IPS-18a (cell line): ENCODE measurements around the gene METTL25B.
A peak's percentile ranks its signal among the peaks of the same experiment; 100 is the strongest.

ENCODE experiments used
- H3K27ac ChIP-seq: one replicate; pipeline ENCODE4 v1.5.1; 2013; ENCODE audit warnings: low read length
- H3K27me3 ChIP-seq: one replicate; pipeline ENCODE4 v1.6.1; 2013; ENCODE audit warnings: mild to moderate bottlenecking, low read length; ENCODE audit not compliant: control insufficient read depth, insufficient read depth
- H3K36me3 ChIP-seq: one replicate; pipeline ENCODE4 v1.6.1; 2013; ENCODE audit warnings: low read depth, low read length; ENCODE audit not compliant: control insufficient read depth
- H3K4me1 ChIP-seq: one replicate; pipeline ENCODE4 v1.6.1; 2013; ENCODE audit warnings: low read depth, low read length; ENCODE audit not compliant: control insufficient read depth
- H3K4me3 ChIP-seq: one replicate; pipeline ENCODE4 v1.5.1; 2013; ENCODE audit warnings: low read length
- H3K9ac ChIP-seq: one replicate; pipeline ENCODE4 v1.6.1; 2013; ENCODE audit warnings: mild to moderate bottlenecking, low read length, moderate library complexity
- H3K9me3 ChIP-seq: one replicate; pipeline ENCODE4 v1.6.1; 2013; ENCODE audit warnings: low read depth, low read length; ENCODE audit not compliant: control insufficient read depth

METTL25B gene

DNA sequence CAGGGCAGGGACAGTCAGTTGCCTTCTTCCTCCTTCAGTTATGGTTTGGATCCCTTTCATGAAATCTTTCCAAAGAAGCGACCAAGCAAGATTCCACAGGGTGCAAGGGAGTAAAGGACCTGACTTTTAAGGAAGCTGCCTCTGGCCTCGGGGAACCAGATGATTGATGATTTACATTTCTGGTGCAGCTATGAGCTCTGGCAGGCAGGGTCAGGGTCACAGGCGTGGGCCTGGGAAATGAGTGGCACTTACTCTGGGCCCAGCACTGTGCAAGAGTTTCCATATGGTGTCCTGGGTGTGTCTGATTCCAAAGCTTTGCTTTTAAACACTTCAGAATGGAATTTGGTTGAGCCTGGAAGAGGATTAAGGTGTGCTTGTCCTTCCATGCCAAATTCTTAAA, 15.6 kb upstream of the METTL25B start:
- Histone ChIP-seq H3K4me1 (peaks cover 40% of the 10 kb centered on the region), H3K27ac (no peak overlapping the region)

DNA sequence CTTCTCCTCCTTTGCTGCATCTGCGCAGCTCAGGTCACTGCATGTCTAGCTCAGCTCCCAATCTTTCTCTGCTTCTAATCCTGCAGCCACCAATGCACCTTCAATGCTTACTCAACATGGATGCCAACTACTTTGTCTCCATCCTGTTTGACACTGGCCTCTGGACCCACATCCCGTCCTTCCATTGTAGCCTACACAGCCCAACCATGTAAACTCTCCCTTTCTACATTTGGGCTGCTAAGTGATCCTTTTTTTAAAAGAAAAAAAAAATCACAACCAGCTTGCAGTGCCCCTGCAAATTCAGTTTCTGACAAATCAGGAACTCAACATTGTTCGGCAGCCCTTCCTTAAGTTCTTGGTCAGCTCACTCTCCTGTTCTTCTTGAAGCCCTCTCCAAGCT, 13.4 kb upstream of the METTL25B start:
- Histone ChIP-seq H3K27me3 (no peaks in the 10 kb centered on the region), H3K9me3 (no peaks in the 10 kb centered on the region), H3K4me3 (no peak overlapping the region), H3K9ac (no peak overlapping the region), H3K4me1 (peaks cover 18% of the 10 kb centered on the region), H3K36me3 (no peaks in the 10 kb centered on the region), H3K27ac (no peak overlapping the region)

More for the DNA sequence above, 15.6 kb upstream of the METTL25B start:
- H3K9ac ChIP-seq = no peak overlapping the region
- no peaks in the 10 kb centered on the region for H3K9me3 ChIP-seq
- H3K27me3 ChIP-seq = no peaks in the 10 kb centered on the region
- H3K36me3 ChIP-seq = no peaks in the 10 kb centered on the region
- no peak overlapping the region for H3K4me3 ChIP-seq

DNA sequence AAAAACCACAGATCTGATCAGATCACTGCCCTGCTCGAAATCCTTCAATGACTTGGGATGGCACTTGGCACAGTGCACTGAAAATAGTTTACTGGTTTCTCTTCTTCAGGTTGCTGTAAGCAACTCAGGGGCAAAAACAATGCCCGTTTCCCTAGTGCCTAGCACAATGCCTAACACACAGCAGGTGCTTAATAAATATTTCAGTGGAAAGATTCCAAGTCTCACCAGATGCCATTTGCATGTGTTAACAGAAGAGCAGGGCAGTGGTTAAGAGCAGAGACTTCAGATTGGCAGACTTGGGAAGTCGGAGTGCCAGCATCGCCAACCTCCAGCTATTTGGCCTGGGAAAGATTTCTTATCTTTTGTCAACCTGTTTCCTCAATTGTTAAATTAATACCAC, 10.9 kb upstream of the METTL25B start:
- Histone ChIP-seq H3K27me3 (no peaks in the 10 kb centered on the region), H3K9ac (no peak overlapping the region), H3K27ac (no peak overlapping the region), H3K4me3 (no peak overlapping the region), H3K4me1 (no peaks in the 10 kb centered on the region), H3K9me3 (no peaks in the 10 kb centered on the region), H3K36me3 (peaks cover 14% of the 10 kb centered on the region)

DNA sequence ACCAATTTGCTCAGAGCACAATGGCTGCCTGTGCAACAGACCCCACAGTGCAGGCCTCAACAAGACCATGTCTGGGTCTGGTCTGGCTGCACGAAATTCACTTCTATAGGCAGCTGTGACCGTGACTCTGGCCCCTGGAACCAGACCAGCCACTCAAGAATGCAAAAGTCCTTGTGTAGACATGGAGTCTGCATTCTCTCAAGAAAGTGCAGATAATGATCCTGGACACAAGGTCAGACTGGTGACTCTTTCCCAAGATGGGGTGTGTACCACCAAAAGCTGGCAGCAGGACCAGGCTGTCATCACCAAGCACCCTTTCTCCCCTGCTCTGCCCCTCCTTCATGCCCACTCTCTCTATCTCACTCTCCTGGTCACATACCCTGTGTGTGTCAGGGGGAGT, 7.1 kb upstream of the METTL25B start:
- peaks cover 42% of the 10 kb centered on the region for H3K36me3 ChIP-seq
- no peak overlapping the region for H3K27ac ChIP-seq
- H3K4me1 ChIP-seq = peaks cover 9% of the 10 kb centered on the region
- H3K9me3 ChIP-seq = no peaks in the 10 kb centered on the region
- H3K4me3 ChIP-seq = no peak overlapping the region
- no peak overlapping the region for H3K9ac ChIP-seq
- H3K27me3 ChIP-seq = no peaks in the 10 kb centered on the region

DNA sequence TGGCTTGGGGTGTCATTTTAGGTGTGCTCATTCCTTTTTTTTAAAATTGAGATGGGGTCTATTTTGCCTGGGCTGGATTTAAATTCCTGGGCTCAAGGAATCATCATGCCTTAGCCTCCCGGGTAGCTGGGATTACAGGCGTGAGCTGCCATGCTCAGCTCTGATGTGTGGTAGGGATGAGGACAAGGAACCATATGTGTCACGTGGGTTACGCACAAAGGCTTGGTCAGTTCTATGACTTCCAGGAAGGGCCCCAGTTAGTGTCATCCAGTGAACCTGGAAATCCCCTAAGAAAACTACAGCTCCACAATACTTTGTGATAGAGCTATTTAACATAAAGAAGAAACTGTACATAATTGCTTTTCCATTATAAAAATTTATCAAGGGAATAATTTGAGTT, 6.7 kb upstream of the METTL25B start:
- H3K4me3 ChIP-seq = no peak overlapping the region
- H3K27ac ChIP-seq = no peak overlapping the region
- H3K9me3 ChIP-seq = no peaks in the 10 kb centered on the region
- H3K36me3 ChIP-seq = peaks cover 45% of the 10 kb centered on the region
- no peak overlapping the region for H3K9ac ChIP-seq
- peaks cover 13% of the 10 kb centered on the region for H3K4me1 ChIP-seq
- no peaks in the 10 kb centered on the region for H3K27me3 ChIP-seq

DNA sequence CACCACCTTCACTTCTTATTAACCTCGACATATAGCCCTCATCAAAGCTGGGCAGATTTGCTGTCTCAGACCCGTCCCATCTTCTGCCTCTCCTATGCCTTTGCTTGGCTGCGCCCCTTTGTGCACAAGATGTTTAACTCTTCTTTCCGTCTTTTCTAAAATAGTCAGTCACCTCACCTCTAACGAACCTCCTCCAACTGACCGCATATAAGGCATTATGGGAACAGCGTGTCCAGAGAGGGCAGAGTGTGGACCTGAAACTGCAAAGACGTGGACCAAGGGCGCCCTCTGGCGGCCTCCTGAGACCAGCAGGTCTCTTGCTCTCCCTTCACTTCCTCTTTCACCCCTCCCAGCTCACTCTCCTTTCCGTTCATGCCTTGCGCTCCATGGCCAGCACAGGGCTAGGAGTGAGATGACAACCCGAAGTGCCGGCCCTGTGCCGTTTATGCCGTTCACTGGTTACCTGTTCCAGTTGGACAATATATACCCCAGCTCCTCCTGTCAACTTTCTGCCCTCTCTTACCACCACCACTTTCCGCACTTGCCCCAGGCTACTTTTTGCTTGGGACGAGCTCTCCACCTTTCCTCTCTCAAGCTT, 2.5 kb upstream of the METTL25B start:
- no peak overlapping the region for H3K9ac ChIP-seq
- peak overlapping the region; percentile 56 for H3K4me3 ChIP-seq
- H3K36me3 ChIP-seq = peaks cover 44% of the 10 kb centered on the region
- peaks cover 20% of the 10 kb centered on the region for H3K4me1 ChIP-seq
- H3K27ac ChIP-seq = no peak overlapping the region
- no peaks in the 10 kb centered on the region for H3K27me3 ChIP-seq
- no peaks in the 10 kb centered on the region for H3K9me3 ChIP-seq

DNA sequence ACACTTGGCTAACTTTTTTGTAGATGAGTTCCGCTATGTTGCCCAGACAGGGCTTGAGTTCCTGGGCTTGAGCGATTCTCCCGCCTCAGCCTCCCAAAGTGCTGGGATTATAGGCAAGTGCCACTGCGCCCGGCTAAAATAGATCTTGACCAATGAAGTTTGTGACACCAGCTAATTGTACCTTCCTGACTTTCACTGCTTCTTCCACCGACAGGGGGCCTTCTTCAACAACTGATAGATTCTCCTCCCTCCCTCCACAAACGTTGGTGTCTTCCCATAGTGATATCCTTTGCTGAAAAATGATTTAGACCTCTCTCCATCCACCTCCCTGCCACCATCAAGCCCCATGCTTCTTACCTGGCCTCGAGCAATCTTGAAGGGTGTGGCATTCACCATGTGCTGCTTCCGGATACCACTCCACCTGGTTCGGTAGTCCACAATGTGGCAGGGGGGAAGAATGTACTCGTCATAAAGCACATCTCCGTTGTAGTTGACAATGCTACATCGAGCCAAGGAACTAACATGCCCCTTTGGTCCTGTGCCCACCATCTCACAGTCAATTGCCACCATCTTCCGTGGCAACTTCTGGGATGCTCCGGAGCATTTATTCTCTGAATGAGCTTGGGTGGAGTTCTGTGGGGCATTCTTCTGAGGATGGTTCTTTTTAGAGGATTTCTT, 1.6 kb upstream of the METTL25B start:
- peaks cover 20% of the 10 kb centered on the region for H3K4me1 ChIP-seq

DNA sequence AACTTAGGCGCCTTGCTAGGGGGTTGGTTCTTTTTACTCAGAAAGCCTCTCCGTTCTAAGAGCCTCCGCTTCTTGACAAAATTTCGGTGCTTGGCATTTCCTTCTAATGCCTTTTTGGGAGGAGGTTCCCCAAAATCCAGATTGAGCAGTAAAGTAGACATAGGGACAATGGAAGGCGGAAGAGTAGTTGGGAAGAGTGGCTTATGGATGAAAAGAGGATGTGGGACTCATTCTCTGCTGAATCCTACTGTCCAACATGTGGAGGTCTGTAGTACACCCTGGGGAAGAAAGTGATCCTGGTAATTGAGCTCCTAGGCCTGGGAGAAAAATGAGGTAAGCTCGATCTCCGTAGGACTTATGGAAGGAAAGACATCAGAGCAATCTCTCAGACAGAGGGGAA, 777 bp upstream of the METTL25B start:
- H3K27ac ChIP-seq = no peak overlapping the region
- H3K4me3 ChIP-seq = peak overlapping the region; percentile 100
- H3K9ac ChIP-seq = peak overlapping the region; percentile 89
- H3K36me3 ChIP-seq = peaks cover 31% of the 10 kb centered on the region
- peaks cover 20% of the 10 kb centered on the region for H3K4me1 ChIP-seq
- H3K27me3 ChIP-seq = no peaks in the 10 kb centered on the region
- H3K9me3 ChIP-seq = no peaks in the 10 kb centered on the region

More for the DNA sequence above, 1.6 kb upstream of the METTL25B start:
- H3K9me3 ChIP-seq = no peaks in the 10 kb centered on the region
- peak overlapping the region; percentile 56 for H3K4me3 ChIP-seq
- H3K27me3 ChIP-seq = no peaks in the 10 kb centered on the region
- H3K36me3 ChIP-seq = peaks cover 35% of the 10 kb centered on the region
- H3K9ac ChIP-seq = no peak overlapping the region
- H3K27ac ChIP-seq = no peak overlapping the region

DNA sequence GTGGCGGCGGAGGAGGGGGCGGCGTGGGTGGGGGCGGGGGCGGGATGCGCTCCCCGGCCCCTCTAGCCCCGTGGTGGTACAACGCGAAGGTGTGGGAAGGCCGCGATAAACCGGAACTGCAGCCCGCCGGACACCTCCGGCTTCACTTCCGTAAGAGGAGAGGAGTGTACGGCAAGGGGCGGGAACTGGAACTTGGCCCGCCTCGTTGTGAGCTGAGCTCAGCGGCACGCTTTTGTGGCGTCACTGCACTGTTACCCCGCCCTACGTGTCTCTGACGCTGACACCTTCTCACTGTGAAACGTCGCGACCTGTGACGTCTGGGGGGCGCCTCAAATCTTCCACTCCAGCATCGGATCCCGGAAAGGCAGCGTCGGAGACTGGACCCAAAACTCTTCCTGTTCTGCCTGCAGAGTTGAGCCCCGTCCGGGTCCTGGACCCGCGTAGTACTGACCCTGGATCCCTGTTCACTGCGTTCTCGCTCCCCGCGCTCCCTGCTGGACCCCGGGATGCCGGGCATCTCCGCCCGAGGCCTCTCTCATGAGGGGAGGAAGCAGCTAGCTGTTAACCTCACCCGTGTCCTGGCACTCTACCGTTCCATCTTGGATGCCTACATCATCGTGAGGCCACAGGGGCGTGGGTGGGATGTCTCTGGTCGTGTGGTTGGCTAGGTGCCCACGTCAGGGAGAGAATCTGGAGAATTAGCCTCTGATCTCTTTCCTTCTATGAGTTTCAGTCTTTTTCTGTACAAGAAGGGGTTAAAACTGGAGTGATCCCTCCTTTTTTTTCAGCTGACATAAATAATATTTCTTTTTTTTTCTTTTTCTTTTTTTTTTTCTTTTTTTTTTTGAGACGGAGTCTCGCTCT, 562 bp downstream of the METTL25B start, which contains the start of gene ISG20L2:
TSS of gene ISG20L2 (minus strand) at position 168 of the 864 bp plus-strand sequence. CDS start 1,114 bp downstream, outside the sequence.
- Histone ChIP-seq H3K27me3 (no peaks in the 10 kb centered on the region), H3K36me3 (peaks cover 21% of the 10 kb centered on the region), H3K4me3 (peak within 1 kb of the TSS; percentile 100), H3K27ac (peak within 1 kb of the TSS; percentile 80), H3K4me1 (peaks cover 20% of the 10 kb centered on the region), H3K9ac (peak within 1 kb of the TSS; percentile 89), H3K9me3 (no peaks in the 10 kb centered on the region)

DNA sequence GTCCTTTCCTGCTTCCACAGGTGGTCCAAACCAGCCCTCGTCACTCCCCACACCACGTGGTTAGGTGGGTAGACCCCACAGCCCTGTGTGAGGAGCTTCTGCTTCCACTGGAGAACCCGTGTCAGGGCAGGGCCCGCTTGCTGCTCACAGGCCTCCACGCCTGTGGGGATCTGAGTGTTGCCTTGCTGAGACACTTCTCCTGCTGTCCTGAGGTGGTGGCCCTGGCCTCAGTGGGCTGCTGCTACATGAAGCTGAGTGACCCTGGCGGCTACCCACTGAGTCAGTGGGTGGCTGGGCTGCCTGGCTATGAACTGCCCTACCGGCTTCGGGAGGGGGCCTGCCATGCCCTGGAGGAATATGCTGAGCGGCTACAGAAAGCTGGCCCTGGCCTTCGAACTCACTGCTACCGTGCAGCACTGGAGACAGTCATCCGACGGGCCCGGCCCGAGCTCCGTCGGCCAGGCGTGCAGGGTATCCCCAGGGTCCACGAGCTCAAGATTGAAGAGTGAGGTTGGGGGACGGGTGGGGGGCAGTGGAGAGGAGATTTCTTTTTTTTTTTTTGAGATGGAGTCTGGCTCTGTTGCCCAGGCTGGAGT, 5.8 kb downstream of the METTL25B start:
- H3K9ac ChIP-seq = no peak overlapping the region
- no peak overlapping the region for H3K4me3 ChIP-seq
- H3K27ac ChIP-seq = no peak overlapping the region
- H3K4me1 ChIP-seq = no peaks in the 10 kb centered on the region
- H3K27me3 ChIP-seq = no peaks in the 10 kb centered on the region
- peaks cover 3% of the 10 kb centered on the region for H3K36me3 ChIP-seq
- H3K9me3 ChIP-seq = no peaks in the 10 kb centered on the region

DNA sequence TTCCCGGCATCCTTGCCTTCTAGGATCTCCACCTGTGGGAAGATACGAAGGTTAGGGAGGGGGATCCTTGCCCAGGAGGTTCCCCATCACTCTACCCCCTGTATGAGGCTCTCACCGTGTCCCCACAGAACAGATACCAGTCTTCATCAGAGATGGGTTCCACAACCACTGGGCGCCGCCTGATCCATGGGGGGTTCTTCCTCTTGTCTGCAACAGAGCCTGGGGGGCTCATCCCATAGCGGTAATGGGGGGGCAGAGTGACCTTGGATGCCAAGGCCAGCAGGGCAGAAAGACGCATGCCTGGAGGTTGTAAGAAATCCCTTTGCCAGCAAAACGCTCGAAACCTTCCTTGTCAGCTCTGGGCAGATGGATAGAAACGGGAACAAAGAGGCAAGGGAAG, 10.1 kb downstream of the METTL25B start:
- Histone ChIP-seq H3K9me3 (no peaks in the 10 kb centered on the region), H3K27ac (no peak overlapping the region), H3K4me3 (no peak overlapping the region), H3K36me3 (peaks cover 17% of the 10 kb centered on the region), H3K27me3 (no peaks in the 10 kb centered on the region), H3K9ac (no peak overlapping the region), H3K4me1 (peaks cover 14% of the 10 kb centered on the region)
